Activated CD4-positive, alpha-beta T cell treated with anti-CD3 and anti-CD28 coated beads, Interleukin-2, amount 50 U/mL, for 24 hours (primary cell): ENCODE results near the gene TTPAL.

Source experiments
- DNase-seq, 2 donors: peaks; one replicate each; pipeline ENCODE4 v3.0.0-alpha.2; 2020; ENCODE audit warnings: low read depth in 1 of 2, low spot score in 1 of 2

The TTPAL gene

DNA sequence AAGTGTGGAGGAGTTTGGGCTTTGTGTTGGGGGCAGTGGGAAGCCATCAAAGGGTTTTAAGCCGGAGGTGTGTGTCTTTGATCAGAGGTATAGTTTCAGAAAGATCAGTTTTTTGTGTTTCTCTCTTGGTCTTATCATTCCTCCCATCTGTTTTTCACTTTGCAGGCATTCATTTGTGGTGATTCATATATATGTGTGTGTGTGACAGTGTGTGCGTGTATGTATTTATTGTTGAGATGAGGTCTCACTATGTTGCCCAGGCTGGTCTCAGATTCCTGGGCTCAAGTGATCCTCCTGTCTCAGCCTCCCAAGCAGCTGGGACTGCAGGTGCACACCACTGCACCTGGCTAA is 57.3 kb downstream of the TTPAL start:
- no peak for DNase-seq

- no peak for DNase-seq
Measured at GRCh38 chr20:44533928-44534327, 58.3 kb downstream of the TTPAL start.

GRCh38 chr20:44536175-44536574 is 60.5 kb downstream of the TTPAL start:
- no peak for DNase-seq

DNA sequence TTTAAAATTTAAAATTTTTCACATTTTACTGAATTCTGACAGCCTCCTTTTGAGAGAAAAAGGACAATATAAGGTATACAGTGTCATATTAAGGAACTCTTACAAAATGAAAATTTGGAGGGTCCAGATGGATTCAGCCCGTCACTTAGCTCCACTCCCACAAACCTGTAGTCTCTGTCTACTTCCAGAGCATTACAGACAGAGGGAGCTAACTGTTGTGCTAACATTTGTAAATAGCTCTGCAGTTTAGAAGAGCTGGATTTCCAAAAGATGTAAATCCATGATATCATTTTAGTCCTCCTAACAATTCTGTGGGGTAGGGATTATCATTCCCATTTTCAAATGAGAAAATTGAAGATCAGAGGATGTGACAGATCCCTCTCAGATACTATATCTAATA is 62.3 kb downstream of the TTPAL start:
- DNase-seq: no peak

- no peak for DNase-seq
Measured at GRCh38 chr20:44540834-44541233, 65.2 kb downstream of the TTPAL start.

DNA sequence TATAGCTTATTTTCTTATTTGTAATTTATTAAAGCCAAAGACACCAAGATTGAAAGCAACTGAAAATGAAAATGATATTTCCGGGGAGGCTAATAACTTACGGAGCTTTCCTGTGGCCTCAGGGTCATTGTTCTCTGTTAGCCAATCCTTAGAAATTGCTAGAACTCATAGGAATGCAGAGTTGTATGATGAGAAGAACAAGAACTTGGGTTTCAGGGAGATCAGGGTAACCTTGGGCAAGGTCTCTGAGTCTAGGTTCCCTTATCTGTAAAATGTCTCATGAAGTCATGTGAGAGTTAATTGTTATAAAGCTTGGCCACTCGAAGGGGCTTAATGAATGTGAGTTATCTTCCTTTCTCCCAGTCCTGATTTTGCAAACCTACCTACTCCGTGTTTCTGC is 66.3 kb downstream of the TTPAL start:
- DNase-seq: no peak

GRCh38 chr20:44542890-44543289 is 67.2 kb downstream of the TTPAL start:
- DNase-seq: no peak

DNA sequence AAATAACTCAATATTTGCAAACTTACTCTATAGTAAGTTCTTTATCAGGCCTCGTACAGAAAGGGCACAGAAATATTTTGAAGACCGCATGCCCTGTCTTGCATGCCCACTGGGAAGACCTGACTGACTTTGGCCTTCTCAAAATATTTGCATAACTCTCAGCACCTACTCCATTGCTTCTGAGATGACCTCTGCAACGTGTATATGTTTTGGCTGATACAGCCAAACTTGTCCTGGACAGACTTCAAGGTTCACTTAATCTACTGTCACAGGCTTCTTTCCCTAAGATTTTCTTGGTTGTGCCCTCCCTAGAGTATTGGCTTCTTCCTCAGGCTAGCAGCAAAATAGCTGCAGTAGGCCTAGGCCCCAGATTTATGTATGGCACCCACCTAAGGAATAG is 67.7 kb downstream of the TTPAL start:
- DNase-seq: no peak
